GM12878 (cell line): ENCODE data around the gene LYL1. TPM values are rescaled to one million over a fixed set of nuclear protein-coding genes. Genes with fewer than 3 reads are reported as not detected.

Experiments used
- ATAC-seq: fragments of 200-7000 bp; cut with Tn5 transposase; 3 replicates; pipeline ENCODE4 v1.9.1; 2020; ENCODE audit warnings: mild to moderate bottlenecking, moderate library complexity
- BruUV-seq: library from RNA; stranded (reverse); fragments of 400-500 nt; replicated peaks from 2 replicates; lab custom pipeline; 2021; lab: Mats Ljungman, UMichigan
- CTCF ChIA-PET: fragments of 300-600 bp; sonication (Branson Sonifier 250); formaldehyde crosslinking; extraction: SDS; loops from one replicate; lab custom pipeline; 2021; ENCODE audit warnings: inconsistent platforms; lab: Yijun Ruan, JAX
- POLR2A ChIA-PET: fragments of 350-600 bp; formaldehyde crosslinking; extraction: SDS; loops from one replicate; lab custom pipeline; 2021; ENCODE audit warnings: inconsistent platforms; lab: Charles Lee
- RAD21 ChIA-PET: fragments of 300-600 bp; sonication (Branson Sonifier 250); formaldehyde crosslinking; loops from one replicate; lab custom pipeline; 2023; ENCODE audit warnings: antibody characterized with exemption; ENCODE audit not compliant: unreplicated experiment; lab: Charles Lee
- SMC1A ChIA-PET: fragments of 300-600 bp; sonication (Branson Sonifier 250); formaldehyde crosslinking; loops from one replicate; lab custom pipeline; 2023; ENCODE audit not compliant: unreplicated experiment, uncharacterized antibody; lab: Charles Lee
- DNase-seq: peaks from one replicate; pipeline ENCODE4 v3.0.0-alpha.2; 2011; ENCODE audit warnings: low read depth, low spot score
- FAIRE-seq: peaks from 3 replicates; lab custom pipeline; 2011; peaks lifted over from hg19 to GRCh38; lab: Jason Lieb, UNC
- H2AFZ ChIP-seq: 2 replicates; pipeline ENCODE4 v1.6.0; 2011; ENCODE audit warnings: low read depth, low read length, control low read depth; ENCODE audit not compliant: control insufficient read depth
- H3K27ac ChIP-seq: 2 replicates; pipeline ENCODE4 v1.5.1; 2011; ENCODE audit warnings: control low read depth; ENCODE audit not compliant: control insufficient read depth, insufficient read depth
- H3K27me3 ChIP-seq, 2 experiments: replicated peaks in 1 of 2; 2 replicates each; pipeline versions ENCODE4 v1.6.0 to v1.6.1; 2011; ENCODE audit warnings: low read length in 1 of 2; ENCODE audit not compliant: control insufficient read depth in 2 of 2, insufficient read depth in 2 of 2
- H3K36me3 ChIP-seq, 2 experiments: 2 replicates each; pipeline ENCODE4 v1.5.1; 2011; ENCODE audit warnings: low read length in 1 of 2; ENCODE audit not compliant: control insufficient read depth in 2 of 2, insufficient read depth in 2 of 2
- H3K4me1 ChIP-seq: 2 replicates; pipeline ENCODE4 v1.6.1; 2011; ENCODE audit warnings: mild to moderate bottlenecking, low read length, moderate library complexity, mixed read lengths; ENCODE audit not compliant: control insufficient read depth, insufficient read depth
- H3K4me2 ChIP-seq: 2 replicates; pipeline ENCODE4 v1.6.0; 2011; ENCODE audit warnings: control low read depth; ENCODE audit not compliant: control insufficient read depth, insufficient read depth
- H3K4me3 ChIP-seq: fragments of 200-600 bp; sonication (generic); 2 replicates; pipeline ENCODE4 v1.5.1; 2016
- H3K79me2 ChIP-seq: 2 replicates; pipeline ENCODE4 v1.6.0; 2011; ENCODE audit warnings: low read length; ENCODE audit not compliant: control insufficient read depth, insufficient read depth
- H3K9ac ChIP-seq: 2 replicates; pipeline ENCODE4 v1.8.0; 2011; ENCODE audit warnings: low read length, control low read depth, mixed read lengths; ENCODE audit not compliant: control insufficient read depth, insufficient read depth
- H3K9me3 ChIP-seq: replicated peaks from 3 replicates; pipeline ENCODE4 v1.5.1; 2011; ENCODE audit warnings: mild to moderate bottlenecking, low read length; ENCODE audit not compliant: control insufficient read depth, insufficient read depth
- H4K20me1 ChIP-seq: 2 replicates; pipeline ENCODE4 v1.6.0; 2011; ENCODE audit not compliant: control insufficient read depth, insufficient read depth
- HDGF ChIP-seq: fragments of 450-650 bp; IDR thresholded peaks from 2 replicates; pipeline ENCODE4 v1.6.1; 2016; ENCODE audit warnings: antibody characterized with exemption
- KDM1A ChIP-seq: fragments of 200-600 bp; sonication (generic); IDR thresholded peaks from 2 replicates; pipeline ENCODE4 v1.6.1; 2016; ENCODE audit warnings: borderline replicate concordance
- SIX5 ChIP-seq: IDR thresholded peaks from 2 replicates; pipeline ENCODE4 v1.6.1; 2011; ENCODE audit warnings: mild to moderate bottlenecking, low read depth, low read length, moderate library complexity; ENCODE audit not compliant: severe bottlenecking
- WGBS: methylation state at CpG from one replicate; pipeline ENCODE4 v1.1.6; 2016; ENCODE audit warnings: low lambda C conversion rate; ENCODE audit not compliant: insufficient replicate concordance, insufficient coverage; ENCODE audit errors: missing lambda C conversion rate; 5-methylcytosine and 5-hydroxymethylcytosine counted together
- in situ Hi-C: fragments of 300-500 bp; cut with MboI; formaldehyde crosslinking; loops from 9 replicates; pipeline ENCODE4 v1.14.3; 2018; ENCODE audit warnings: mixed read lengths
- intact Hi-C: fragments of 100-400 bp; cut with micrococcal nuclease; formaldehyde crosslinking; loops from one replicate; pipeline ENCODE4 v1.14.2; 2022; ENCODE audit not compliant: unreplicated experiment
- polyA plus RNA-seq, 11 experiments: library from polyadenylated mRNA; depleted of rRNA in 4 of 11; unstranded in 6 of 11; stranded (reverse) in 5 of 11; fragments of >200 nt; fragmentation: Nextera tagmentation in 4 of 11; fragmentation: Illumina TruSeq in 1 of 11; extraction: Ambion mirVana in 4 of 11; extraction: Trizol in 1 of 11; gene quantifications; 1 replicate in 1 of 11; 2 replicates in 10 of 11; pipeline versions ENCODE4 v1.2.1 to v1.2.3, GENCODE V29; 2011 to 2016; ENCODE audit warnings: inconsistent platforms in 2 of 11, missing spikeins in 2 of 11, low read depth in 1 of 11
- total RNA-seq, 4 experiments: library from RNA; depleted of rRNA in 3 of 4; stranded (reverse); fragments of >200 nt in 3 of 4; fragmentation: Illumina TruSeq in 1 of 4; extraction: Trizol in 1 of 4; gene quantifications; 2 replicates each; pipeline versions ENCODE4 v1.2.1 to v1.2.3, GENCODE V29; 2013 to 2021
- TF ChIP-seq, protein P1 (sequence below): fragments of 450-650 bp; IDR thresholded peaks from 2 replicates; pipeline ENCODE4 v1.6.1; 2017; ENCODE audit warnings: antibody characterized with exemption, mild to moderate bottlenecking, moderate library complexity
- TF ChIP-seq, protein P2 (sequence below): fragments of 450-650 bp; formaldehyde crosslinking; IDR thresholded peaks from 2 replicates; pipeline ENCODE4 v1.5.0; 2022; ENCODE audit warnings: mild to moderate bottlenecking, missing genetic modification characterization

Gene LYL1
- total and polyA plus RNA-seq, 10 of the 15 experiments (the other 5 are each of a cell fraction or from before 2014, with no cell fraction given), result 0.10 to 34.8 (median 4.4) TPM

DNA sequence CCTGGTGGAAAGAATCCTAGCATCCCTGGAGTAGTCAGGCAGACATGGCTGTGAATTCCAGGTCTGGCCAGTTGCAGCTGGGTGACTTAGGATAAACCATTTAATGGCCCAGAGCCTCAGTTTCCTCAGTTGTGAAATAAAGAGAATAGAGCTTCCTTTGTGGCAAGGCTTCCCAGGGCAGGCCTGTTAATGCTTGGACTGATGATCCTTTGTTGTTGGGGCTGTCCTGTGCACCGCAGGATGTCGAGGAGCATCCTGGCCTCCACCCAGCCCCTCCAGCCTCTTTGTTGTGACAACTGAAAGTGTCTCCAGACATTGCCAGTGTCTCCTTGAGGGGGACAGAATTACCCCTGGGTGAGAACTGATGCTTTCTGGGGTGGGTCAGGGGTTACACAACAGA lies 16.3 kb downstream of the LYL1 start:
- H3K9ac ChIP-seq, result no peak overlapping the region
- no peak overlapping the region for H3K27ac ChIP-seq
- no peaks in the 10 kb centered on the region; a peak in 2 of 4 replicates for H3K27me3 ChIP-seq
- no peaks in the 10 kb centered on the region for H3K4me1 ChIP-seq
- RAD21 ChIA-PET, result no interaction called here
- POLR2A ChIA-PET, result no interaction called here
- H3K36me3 ChIP-seq, result no peaks in the 10 kb centered on the region
- no peaks in the 10 kb centered on the region for H3K9me3 ChIP-seq
- in situ Hi-C loops, result no loop called here
- no peak for TF ChIP-seq HDGF
- TF ChIP-seq SIX5, result no peak
- TF ChIP-seq, protein P1, sequence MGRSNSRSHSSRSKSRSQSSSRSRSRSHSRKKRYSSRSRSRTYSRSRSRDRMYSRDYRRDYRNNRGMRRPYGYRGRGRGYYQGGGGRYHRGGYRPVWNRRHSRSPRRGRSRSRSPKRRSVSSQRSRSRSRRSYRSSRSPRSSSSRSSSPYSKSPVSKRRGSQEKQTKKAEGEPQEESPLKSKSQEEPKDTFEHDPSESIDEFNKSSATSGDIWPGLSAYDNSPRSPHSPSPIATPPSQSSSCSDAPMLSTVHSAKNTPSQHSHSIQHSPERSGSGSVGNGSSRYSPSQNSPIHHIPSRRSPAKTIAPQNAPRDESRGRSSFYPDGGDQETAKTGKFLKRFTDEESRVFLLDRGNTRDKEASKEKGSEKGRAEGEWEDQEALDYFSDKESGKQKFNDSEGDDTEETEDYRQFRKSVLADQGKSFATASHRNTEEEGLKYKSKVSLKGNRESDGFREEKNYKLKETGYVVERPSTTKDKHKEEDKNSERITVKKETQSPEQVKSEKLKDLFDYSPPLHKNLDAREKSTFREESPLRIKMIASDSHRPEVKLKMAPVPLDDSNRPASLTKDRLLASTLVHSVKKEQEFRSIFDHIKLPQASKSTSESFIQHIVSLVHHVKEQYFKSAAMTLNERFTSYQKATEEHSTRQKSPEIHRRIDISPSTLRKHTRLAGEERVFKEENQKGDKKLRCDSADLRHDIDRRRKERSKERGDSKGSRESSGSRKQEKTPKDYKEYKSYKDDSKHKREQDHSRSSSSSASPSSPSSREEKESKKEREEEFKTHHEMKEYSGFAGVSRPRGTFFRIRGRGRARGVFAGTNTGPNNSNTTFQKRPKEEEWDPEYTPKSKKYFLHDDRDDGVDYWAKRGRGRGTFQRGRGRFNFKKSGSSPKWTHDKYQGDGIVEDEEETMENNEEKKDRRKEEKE, result no peak
- TF ChIP-seq, protein P2, sequence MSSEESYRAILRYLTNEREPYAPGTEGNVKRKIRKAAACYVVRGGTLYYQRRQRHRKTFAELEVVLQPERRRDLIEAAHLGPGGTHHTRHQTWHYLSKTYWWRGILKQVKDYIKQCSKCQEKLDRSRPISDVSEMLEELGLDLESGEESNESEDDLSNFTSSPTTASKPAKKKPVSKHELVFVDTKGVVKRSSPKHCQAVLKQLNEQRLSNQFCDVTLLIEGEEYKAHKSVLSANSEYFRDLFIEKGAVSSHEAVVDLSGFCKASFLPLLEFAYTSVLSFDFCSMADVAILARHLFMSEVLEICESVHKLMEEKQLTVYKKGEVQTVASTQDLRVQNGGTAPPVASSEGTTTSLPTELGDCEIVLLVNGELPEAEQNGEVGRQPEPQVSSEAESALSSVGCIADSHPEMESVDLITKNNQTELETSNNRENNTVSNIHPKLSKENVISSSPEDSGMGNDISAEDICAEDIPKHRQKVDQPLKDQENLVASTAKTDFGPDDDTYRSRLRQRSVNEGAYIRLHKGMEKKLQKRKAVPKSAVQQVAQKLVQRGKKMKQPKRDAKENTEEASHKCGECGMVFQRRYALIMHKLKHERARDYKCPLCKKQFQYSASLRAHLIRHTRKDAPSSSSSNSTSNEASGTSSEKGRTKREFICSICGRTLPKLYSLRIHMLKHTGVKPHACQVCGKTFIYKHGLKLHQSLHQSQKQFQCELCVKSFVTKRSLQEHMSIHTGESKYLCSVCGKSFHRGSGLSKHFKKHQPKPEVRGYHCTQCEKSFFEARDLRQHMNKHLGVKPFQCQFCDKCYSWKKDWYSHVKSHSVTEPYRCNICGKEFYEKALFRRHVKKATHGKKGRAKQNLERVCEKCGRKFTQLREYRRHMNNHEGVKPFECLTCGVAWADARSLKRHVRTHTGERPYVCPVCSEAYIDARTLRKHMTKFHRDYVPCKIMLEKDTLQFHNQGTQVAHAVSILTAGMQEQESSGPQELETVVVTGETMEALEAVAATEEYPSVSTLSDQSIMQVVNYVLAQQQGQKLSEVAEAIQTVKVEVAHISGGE (CRISPR knock-in tag), result no peak
- no peak for TF ChIP-seq KDM1A
- no peak overlapping the region for H2AFZ ChIP-seq
- ATAC-seq (no peak), DNase-seq (no peak), FAIRE-seq (no peak)
- H3K4me2 ChIP-seq, result no peak overlapping the region
- intact Hi-C loops, result no loop called here
- H4K20me1 ChIP-seq, result no peaks in the 10 kb centered on the region
- 50% methylated on average over 2 of the region's 2 CpGs for WGBS
- no peak overlapping the region for H3K4me3 ChIP-seq
- CTCF ChIA-PET, result interaction anchor here (0.7 to 3.1 kb wide), 3 partner anchors 27 to 121 kb away, joined by 4 to 19 read pairs (median 9); no protein-coding TSS in a partner anchor
- SMC1A ChIA-PET, result interaction anchor here (1.4 kb wide), 1 partner anchor 109 kb away, joined by 5 read pairs; no protein-coding TSS in a partner anchor
- BruUV-seq, result no TSS peak
- no peaks in the 10 kb centered on the region for H3K79me2 ChIP-seq
